Measurements from ENCODE around the gene DHRSX.
"Not testable (repeated sequence)": the region's sequence is repeated elsewhere in the genome, so short reads cannot be mapped to it uniquely, and the experiment has no call there.

DHRSX gene

DNA sequence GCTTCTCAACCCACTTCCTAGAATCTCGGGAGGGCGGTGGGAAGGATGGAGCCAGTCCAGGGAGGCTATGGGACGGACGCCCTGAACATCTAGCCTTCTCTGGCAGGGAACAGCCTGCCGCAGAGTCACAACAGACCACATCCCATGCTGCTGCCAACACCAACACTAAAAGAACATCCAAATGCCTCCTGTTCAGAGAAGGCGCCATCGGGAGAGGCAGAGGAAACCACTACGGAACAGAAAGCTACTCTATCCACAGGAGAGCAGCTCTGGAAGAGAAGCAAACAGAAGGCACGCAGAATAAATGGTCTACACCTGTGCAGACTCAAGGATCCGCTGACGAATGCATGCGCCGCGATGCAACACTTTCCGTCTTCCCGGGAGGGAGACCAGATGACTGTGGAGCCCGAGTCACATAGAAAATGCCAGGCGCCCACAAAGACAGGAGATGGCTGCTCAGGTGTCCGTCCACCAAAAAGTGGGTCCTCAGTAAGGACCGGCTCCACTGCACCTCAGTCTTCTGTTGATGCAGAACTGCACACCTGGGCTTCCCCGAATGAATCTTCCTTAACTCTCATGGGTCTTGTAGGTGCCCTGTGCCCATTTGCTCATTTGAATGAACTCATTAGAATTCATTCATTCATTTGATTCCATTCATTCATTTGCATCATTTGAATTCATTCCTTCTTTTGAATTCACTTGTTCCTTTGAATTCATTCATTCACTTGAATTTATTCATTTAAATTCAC lies 217.5 kb downstream of the DHRSX start:
- Histone ChIP-seq H3K9me3 (ENCODE audit: control insufficient read depth, low read length) (no peaks in the 10 kb centered on the region), H3K36me3 (ENCODE audit: control insufficient read depth, insufficient read depth, low read length) (no peaks in the 10 kb centered on the region), H3K27ac (ENCODE audit: insufficient read depth, low read length, poor library complexity, severe bottlenecking) (no peak overlapping the region), H3K4me3 (ENCODE audit: insufficient read depth, low read depth, low read length, poor library complexity, severe bottlenecking) (no peak overlapping the region), H3K27me3 (replicated peaks; ENCODE audit: control insufficient read depth, insufficient read depth, low read length, poor library complexity, severe bottlenecking) (no peaks in the 10 kb centered on the region), H3K4me1 (ENCODE audit: control insufficient read depth, insufficient read depth, low read length, poor library complexity, severe bottlenecking) (no peaks in the 10 kb centered on the region)
- no peak for DNase-seq

DNA sequence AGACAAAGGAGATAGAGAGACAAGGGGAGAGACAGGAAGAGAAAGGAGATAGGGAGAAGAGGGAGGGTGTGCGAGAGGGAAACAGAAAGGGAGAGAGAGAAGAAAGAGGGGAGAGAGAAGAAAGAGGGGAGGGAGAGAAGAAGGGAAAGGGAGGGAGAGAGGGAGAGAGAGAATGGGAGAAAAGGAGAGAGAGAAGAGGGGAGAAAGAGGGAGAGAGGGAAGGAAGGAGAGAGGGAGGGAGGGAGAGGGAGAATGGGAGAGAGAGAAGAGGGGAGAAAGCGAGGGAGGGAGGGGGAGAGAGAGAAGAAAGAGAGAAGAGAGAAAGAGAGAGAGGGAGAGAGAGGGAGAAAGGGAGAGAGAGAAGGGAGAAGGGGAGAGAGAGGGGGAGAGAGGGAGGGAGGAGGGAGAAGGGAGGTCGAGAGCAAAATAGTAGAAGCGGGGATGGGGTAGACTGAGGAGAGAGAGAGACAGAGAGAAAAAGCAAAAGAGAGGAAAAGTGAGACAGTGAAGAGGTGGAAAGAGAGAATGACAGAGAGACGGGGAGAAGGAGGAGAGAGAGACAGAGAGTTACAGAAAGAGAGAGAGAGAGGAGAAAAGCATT lies 218.2 kb downstream of the DHRSX start:
- Histone ChIP-seq H3K4me1 (ENCODE audit: control insufficient read depth, insufficient read depth, low read length, poor library complexity, severe bottlenecking) (no peaks in the 10 kb centered on the region), H3K27ac (ENCODE audit: insufficient read depth, low read length, poor library complexity, severe bottlenecking) (no peak overlapping the region), H3K36me3 (ENCODE audit: control insufficient read depth, insufficient read depth, low read length) (no peaks in the 10 kb centered on the region), H3K4me3 (ENCODE audit: insufficient read depth, low read depth, low read length, poor library complexity, severe bottlenecking) (no peak overlapping the region), H3K27me3 (replicated peaks; ENCODE audit: control insufficient read depth, insufficient read depth, low read length, poor library complexity, severe bottlenecking) (no peaks in the 10 kb centered on the region), H3K9me3 (ENCODE audit: control insufficient read depth, low read length) (no peaks in the 10 kb centered on the region)
- DNase-seq = no peak

DNA sequence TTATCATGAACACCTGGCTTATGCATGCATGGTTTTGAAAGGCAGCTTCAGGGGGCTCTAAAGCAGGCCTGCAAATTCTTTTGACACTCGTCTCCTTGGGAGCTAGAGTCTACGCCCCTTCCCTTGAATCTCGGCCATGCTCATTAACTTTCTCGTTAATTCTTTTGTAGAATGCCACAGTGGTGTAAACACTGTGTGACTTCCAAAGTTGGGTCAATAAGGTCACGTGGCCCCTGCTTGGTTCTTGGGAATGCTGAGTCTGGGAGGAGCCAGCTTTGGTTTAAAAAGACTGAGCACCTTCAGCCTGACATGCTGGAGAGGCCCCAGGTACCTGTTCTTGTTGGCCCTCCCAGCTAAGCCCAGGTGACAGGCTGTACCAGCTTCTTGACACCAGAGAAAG lies 228.4 kb downstream of the DHRSX start:
- Histone ChIP-seq H3K27ac (ENCODE audit: insufficient read depth, low read length, poor library complexity, severe bottlenecking) (no peak overlapping the region), H3K4me3 (ENCODE audit: insufficient read depth, low read depth, low read length, poor library complexity, severe bottlenecking) (no peak overlapping the region), H3K27me3 (replicated peaks; ENCODE audit: control insufficient read depth, insufficient read depth, low read length, poor library complexity, severe bottlenecking) (no peaks in the 10 kb centered on the region), H3K9me3 (ENCODE audit: control insufficient read depth, low read length) (no peaks in the 10 kb centered on the region), H3K36me3 (ENCODE audit: control insufficient read depth, insufficient read depth, low read length) (no peaks in the 10 kb centered on the region), H3K4me1 (ENCODE audit: control insufficient read depth, insufficient read depth, low read length, poor library complexity, severe bottlenecking) (no peaks in the 10 kb centered on the region)
- DNase-seq = no peak

DNA sequence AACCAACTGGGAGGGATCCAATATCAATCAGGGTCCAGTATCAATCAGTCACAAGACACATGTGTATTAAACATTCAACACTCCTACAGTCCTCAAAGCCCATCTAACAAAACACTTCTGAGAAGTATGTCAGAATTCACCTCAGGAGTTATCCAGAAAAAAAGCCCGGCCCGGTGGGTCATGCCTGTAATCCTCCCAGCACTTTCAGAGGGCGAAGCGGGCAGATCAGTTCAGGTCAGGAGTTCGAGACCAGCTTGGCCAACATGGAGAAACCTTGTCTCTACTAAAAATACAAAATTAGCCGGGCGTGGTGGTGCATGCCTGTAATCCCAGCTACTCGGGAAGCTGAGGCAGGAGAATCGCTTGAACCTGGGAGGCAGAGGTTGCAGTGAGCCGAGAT lies 229.2 kb downstream of the DHRSX start:
- DNase-seq; H3K27me3 ChIP-seq (replicated peaks; ENCODE audit: control insufficient read depth, insufficient read depth, low read length, poor library complexity, severe bottlenecking); H3K9me3 ChIP-seq (ENCODE audit: control insufficient read depth, low read length): not testable (repeated sequence)

DNA sequence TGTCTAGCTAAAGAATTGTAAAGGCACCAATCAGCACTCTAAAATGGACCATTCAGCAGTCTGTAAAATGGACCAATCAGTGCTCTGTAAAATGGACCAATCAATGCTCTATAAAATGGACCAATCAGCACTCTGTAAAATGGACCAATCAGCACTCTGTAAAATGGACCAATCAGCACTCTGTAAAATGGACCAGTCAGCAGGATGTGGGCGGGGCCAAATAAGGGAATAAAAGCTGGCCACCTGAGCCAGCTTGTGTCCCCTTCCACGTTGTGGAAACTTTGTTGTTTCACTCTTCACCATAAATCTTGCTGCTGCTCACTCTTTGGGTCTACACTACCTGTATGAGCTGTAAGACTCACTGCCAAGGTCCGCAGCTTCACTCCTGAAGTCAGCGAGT lies 230.0 kb downstream of the DHRSX start:
- not testable (repeated sequence) for H3K4me1 ChIP-seq (ENCODE audit: control insufficient read depth, insufficient read depth, low read length, poor library complexity, severe bottlenecking)

More for the DNA sequence above, 229.2 kb downstream of the DHRSX start:
- not testable (repeated sequence) for H3K27ac ChIP-seq (ENCODE audit: insufficient read depth, low read length, poor library complexity, severe bottlenecking); H3K36me3 ChIP-seq (ENCODE audit: control insufficient read depth, insufficient read depth, low read length); H3K4me1 ChIP-seq (ENCODE audit: control insufficient read depth, insufficient read depth, low read length, poor library complexity, severe bottlenecking); H3K4me3 ChIP-seq (ENCODE audit: insufficient read depth, low read depth, low read length, poor library complexity, severe bottlenecking)

DNA sequence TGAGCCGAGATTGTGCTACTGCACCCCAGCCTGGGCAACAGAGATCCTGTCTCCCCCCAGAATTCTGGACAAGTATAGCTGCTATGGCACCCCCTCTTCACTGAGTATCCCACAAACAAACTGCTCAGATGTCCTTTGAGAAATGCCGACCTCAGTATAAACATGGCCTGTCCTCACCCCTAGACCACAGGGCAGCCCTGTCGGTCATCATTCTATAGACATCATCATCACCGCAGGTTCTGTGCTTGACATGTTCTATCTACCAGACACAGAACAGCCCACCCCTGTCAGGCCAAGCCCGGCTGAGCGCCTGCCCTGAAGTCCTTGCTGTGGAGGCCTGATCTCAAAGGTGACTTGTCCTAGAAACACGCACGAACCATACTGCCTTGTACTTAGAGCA lies 232.9 kb downstream of the DHRSX start:
- Histone ChIP-seq H3K27ac (ENCODE audit: insufficient read depth, low read length, poor library complexity, severe bottlenecking) (no peak overlapping the region), H3K27me3 (replicated peaks; ENCODE audit: control insufficient read depth, insufficient read depth, low read length, poor library complexity, severe bottlenecking) (no peaks in the 10 kb centered on the region), H3K36me3 (ENCODE audit: control insufficient read depth, insufficient read depth, low read length) (peaks cover 12% of the 10 kb centered on the region), H3K4me1 (ENCODE audit: control insufficient read depth, insufficient read depth, low read length, poor library complexity, severe bottlenecking) (no peaks in the 10 kb centered on the region), H3K9me3 (ENCODE audit: control insufficient read depth, low read length) (no peaks in the 10 kb centered on the region), H3K4me3 (ENCODE audit: insufficient read depth, low read depth, low read length, poor library complexity, severe bottlenecking) (no peak overlapping the region)
- DNase-seq = no peak

More for the DNA sequence above, 230.0 kb downstream of the DHRSX start:
- not testable (repeated sequence) for H3K4me3 ChIP-seq (ENCODE audit: insufficient read depth, low read depth, low read length, poor library complexity, severe bottlenecking); H3K27ac ChIP-seq (ENCODE audit: insufficient read depth, low read length, poor library complexity, severe bottlenecking); H3K27me3 ChIP-seq (replicated peaks; ENCODE audit: control insufficient read depth, insufficient read depth, low read length, poor library complexity, severe bottlenecking); H3K9me3 ChIP-seq (ENCODE audit: control insufficient read depth, low read length); DNase-seq
- H3K36me3 ChIP-seq (ENCODE audit: control insufficient read depth, insufficient read depth, low read length) = peaks cover 11% of the 10 kb centered on the region

DNA sequence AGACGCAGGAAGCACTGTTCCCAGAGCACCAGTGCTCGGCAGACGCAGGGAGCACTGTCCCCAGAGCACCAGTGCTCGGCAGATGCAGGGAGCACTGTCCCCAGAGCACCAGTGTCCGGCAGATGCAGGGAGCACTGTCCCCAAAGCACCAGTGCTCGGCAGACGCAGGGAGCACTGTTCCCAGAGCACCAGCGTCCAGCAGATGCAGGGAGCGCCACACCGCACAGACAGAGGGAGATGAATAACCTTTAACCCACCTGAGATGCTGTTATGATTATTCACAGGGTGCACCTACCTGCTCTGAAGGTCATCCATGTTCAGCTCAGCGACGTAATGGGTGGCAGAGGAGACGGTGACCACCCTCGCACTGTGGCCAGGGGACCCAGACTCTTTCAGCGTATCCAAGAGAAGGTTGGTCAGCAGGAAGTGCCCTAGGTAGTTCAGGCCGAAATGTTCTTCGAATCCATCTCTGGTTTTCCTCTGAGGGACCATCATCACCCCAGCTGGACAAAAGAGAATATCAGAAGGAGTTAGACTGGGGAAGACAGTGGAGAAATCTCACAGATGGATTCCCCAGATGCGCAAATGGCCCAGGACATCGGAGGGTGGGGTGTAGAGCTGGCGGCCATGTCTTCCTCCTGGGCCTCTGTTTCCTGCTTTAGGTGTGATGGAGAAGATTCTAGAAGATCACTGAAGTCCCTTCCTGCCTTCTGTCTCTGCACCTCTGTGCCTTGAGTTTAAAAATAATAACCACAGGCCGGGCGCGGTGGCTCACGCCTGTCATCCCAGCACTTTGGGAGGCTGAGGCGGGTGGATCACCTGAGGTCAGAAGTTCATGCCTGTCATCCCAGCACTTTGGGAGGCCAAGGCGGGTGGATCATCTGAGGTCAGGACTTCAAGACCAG lies 234.1 kb downstream of the DHRSX start:
- no peak for DNase-seq
- Histone ChIP-seq H3K4me3 (ENCODE audit: insufficient read depth, low read depth, low read length, poor library complexity, severe bottlenecking) (no peak overlapping the region), H3K4me1 (ENCODE audit: control insufficient read depth, insufficient read depth, low read length, poor library complexity, severe bottlenecking) (no peaks in the 10 kb centered on the region), H3K27me3 (replicated peaks; ENCODE audit: control insufficient read depth, insufficient read depth, low read length, poor library complexity, severe bottlenecking) (no peaks in the 10 kb centered on the region), H3K9me3 (ENCODE audit: control insufficient read depth, low read length) (no peaks in the 10 kb centered on the region), H3K27ac (ENCODE audit: insufficient read depth, low read length, poor library complexity, severe bottlenecking) (no peak overlapping the region), H3K36me3 (ENCODE audit: control insufficient read depth, insufficient read depth, low read length) (peaks cover 12% of the 10 kb centered on the region)

DNA sequence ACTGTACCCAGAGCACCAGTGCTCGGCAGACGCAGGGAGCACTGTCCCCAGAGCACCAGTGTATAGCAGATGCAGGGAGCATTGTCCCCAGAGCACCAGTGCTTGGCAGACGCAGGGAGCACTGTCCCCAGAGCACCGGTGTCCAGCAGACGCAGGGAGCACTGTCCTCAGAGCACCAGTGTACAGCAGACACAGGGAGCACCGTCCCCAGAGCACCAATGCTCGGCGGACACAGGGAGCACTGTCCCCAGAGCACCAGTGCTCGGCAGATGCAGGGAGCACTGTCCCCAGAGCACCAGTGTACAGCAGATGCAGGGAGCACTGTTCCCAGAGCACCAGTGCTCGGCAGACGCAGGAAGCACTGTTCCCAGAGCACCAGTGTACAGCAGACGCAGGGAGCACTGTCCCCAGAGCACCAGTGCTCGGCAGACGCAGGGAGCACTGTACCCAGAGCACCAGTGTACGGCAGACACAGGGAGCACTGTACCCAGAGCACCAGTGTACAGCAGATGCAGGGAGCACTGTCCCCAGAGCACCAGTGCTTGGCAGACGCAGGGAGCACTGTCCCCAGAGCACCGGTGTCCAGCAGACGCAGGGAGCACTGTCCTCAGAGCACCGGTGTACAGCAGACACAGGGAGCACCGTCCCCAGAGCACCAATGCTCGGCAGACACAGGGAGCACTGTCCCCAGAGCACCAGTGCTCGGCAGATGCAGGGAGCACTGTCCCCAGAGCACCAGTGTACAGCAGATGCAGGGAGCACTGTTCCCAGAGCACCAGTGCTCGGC lies 234.9 kb downstream of the DHRSX start:
- H3K27me3 ChIP-seq (replicated peaks; ENCODE audit: control insufficient read depth, insufficient read depth, low read length, poor library complexity, severe bottlenecking); DNase-seq; H3K9me3 ChIP-seq (ENCODE audit: control insufficient read depth, low read length); H3K4me1 ChIP-seq (ENCODE audit: control insufficient read depth, insufficient read depth, low read length, poor library complexity, severe bottlenecking); H3K4me3 ChIP-seq (ENCODE audit: insufficient read depth, low read depth, low read length, poor library complexity, severe bottlenecking); H3K27ac ChIP-seq (ENCODE audit: insufficient read depth, low read length, poor library complexity, severe bottlenecking): not testable (repeated sequence)
- H3K36me3 ChIP-seq (ENCODE audit: control insufficient read depth, insufficient read depth, low read length) = peaks cover 12% of the 10 kb centered on the region

DNA sequence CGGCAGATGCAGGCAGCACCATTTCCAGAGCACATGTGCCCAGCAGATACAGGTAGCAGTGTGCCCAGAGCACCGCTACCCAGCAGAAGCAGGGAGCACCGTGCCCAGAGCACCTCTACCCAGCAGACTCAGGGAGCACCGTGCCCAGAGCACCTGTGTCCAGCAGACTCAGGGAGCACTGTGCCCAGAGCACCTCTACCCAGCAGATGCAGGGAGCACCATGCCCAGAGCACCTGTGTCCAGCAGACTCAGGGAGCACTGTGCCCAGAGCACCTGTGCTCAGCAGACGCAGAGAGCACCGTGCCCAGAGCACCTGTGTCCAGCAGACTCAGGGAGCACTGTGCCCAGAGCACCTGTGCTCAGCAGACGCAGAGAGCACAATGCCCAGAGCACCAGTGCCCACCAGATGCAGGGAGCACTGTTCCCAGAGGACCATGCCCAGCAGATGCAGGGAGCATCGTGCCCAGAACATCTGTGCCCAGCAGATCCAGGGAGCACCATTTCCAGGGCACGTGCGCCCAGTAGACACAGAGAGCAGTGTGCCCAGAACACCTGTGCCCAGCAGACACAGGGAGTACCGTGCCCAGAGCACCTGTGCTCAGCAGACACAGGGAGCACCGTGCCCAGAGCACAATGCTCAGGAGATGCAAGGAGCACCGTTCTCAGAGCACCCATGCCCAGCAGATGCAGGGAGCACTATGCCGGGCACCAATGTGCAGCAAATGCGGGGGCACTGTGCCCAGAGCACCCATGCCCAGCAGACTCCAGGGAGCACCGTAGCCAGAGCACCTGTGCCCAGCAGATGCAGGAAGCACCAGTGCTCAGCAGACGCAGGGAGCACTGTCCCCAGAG lies 236.4 kb downstream of the DHRSX start:
- no peak overlapping the region for H3K4me3 ChIP-seq (ENCODE audit: insufficient read depth, low read depth, low read length, poor library complexity, severe bottlenecking)
- no peak for DNase-seq
- H3K9me3 ChIP-seq (ENCODE audit: control insufficient read depth, low read length) = no peaks in the 10 kb centered on the region
- H3K27me3 ChIP-seq (replicated peaks; ENCODE audit: control insufficient read depth, insufficient read depth, low read length, poor library complexity, severe bottlenecking) = no peaks in the 10 kb centered on the region
- no peak overlapping the region for H3K27ac ChIP-seq (ENCODE audit: insufficient read depth, low read length, poor library complexity, severe bottlenecking)
- peaks cover 12% of the 10 kb centered on the region for H3K36me3 ChIP-seq (ENCODE audit: control insufficient read depth, insufficient read depth, low read length)
- no peaks in the 10 kb centered on the region for H3K4me1 ChIP-seq (ENCODE audit: control insufficient read depth, insufficient read depth, low read length, poor library complexity, severe bottlenecking)
